ENCODE results near the gene BABAM2.
"Not testable (repeated sequence)": the region's sequence is repeated elsewhere in the genome, so short reads cannot be mapped to it uniquely, and the experiment has no call there.

The BABAM2 gene

DNA sequence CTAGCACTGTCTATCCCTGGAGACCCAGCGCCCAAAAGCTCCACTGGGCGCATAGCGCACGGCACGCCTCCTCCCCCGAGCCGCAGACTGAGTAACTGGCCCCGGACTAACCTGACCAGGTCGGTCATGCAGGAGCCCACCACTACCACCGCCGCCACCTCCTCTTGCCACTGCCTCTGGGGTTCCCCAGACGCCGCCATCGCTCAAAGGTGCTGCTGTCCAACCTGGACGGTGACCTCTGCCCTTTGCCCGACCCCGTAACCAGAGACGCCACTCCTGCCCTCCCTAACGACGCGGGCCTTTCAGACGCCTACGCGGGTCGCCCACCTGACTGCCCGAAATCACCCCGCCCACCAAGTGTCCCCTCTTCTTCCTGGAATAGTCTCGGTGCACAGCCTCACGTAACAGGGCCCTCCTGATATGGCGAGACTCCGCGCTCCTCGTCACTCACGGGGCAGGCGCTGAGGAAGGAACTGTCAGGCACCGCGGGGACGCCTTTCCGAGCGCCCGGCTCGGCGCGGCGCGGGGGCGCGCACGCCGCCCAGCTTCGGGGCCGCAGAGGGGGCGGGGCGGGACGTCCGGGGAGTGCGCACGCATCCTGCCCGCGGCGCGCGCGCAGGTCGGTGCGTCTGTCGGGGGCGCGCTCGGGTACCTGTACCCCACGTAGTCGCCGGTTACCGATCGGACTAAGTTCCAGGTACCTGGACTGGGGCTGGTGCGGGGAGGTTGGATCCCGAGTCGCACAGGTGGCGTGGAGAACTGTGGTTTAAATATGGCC, at the start of gene BABAM2, which contains the start of gene RBKS:
TSS of gene BABAM2 (plus strand) at position 584 of the 778 bp plus-strand sequence. CDS start 3,828 bp downstream, outside the sequence.
TSS of gene RBKS (minus strand) at position 242 of the 778 bp plus-strand sequence. CDS start at position 200, 42 bp downstream.
- DNase-seq = peak; percentile 92

- no peak for DNase-seq
Observed at GRCh38 chr2:27842894-27843293, 47.6 kb upstream of the BABAM2 start.

DNA sequence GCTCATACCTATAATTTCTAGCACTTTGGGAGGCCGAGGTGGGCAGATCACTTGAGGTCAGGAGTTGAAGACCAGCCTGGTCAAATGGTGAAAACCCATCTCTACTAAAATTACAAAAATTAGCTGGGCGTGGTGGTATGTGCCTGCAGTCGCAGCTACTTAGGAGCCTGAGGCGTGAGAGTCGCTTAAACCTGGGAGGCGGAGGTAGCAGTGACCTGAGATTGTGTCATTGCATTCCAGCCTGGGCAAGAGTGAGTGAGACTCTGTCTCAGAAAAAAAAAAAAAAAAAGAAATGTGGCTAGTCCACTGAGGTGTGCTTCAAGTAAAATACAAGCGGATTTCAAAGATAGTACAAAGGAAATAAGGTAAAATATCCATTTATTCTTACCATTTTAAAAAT, 46.5 kb upstream of the BABAM2 start:
- no peak for DNase-seq

DNA sequence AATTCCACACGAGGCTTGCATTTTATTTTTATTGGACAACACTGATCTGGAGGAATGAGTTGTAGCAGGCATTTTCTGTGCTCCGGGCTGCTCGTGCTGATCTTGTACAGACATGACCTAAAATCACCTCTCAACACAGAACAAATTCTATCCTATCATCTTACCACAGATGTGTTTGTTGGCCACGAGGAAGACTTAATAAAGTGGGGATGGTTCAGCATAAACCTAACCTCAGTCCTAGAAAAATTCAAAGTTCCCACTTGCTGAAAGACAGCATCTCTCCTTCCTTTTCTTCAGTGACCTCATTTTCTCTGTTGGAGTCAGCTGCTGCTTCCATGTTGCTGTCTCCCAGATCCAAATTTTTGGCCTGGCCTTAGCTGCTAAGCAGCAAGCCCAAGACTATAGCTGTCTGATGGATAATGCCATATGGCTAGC, 45.7 kb upstream of the BABAM2 start:
- DNase-seq = no peak

- DNase-seq = no peak
Observed at GRCh38 chr2:27847333-27847732, 43.2 kb upstream of the BABAM2 start.

DNA sequence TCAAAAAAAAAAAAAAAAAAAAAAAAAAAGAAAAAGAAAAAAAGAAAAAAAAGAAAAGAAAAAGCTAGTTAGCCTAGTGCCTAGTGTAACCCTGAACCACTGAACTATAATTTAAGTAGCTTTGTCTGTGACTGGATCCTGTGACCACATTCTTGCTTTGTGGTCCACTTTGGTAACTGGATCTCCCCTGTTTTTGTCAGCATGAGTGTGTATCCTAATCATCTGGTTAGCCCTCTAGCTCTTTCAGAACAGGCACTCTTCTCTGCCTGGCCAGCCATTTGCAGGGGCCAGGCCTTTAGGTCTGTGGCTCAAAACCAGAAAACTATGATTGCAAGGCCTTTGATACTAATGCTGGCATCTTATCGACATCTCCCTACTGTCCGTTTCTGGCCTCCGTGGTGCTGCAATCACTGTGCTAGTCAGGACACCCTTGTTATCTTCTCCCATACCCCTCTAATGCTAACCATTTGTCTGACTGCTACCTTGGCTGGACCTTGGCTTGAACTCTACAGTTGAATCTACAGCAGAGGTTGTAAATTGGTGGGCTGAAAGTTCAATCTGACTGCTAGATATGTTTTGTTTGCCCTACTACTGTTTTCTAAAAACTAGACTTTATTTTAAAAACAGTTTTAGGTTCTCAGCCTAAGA, 40.8 kb upstream of the BABAM2 start:
- DNase-seq = no peak

DNA sequence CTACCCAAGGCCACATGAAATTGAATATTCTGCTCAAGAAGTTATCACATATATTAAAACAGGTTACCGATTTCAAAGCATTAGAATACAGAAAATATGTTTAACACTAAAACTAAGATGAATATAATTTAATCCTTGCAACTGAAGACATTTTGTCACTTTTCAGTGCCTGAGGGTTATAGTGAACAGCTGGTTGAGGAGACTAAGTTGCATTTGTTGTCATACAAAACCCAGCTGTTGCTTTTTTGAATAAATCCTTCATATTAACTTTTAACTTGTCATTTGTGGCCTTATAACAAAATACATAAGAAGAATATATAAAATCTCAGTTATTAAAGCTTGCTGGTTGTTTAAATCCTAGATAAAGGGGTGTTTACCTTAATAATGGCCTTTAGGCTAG, 37.8 kb upstream of the BABAM2 start:
- DNase-seq = no peak

GRCh38 chr2:27854229-27854862, 36.2 kb upstream of the BABAM2 start:
- no peak for DNase-seq

- DNase-seq = no peak
Observed at GRCh38 chr2:27855476-27855875, 35.1 kb upstream of the BABAM2 start.

DNA sequence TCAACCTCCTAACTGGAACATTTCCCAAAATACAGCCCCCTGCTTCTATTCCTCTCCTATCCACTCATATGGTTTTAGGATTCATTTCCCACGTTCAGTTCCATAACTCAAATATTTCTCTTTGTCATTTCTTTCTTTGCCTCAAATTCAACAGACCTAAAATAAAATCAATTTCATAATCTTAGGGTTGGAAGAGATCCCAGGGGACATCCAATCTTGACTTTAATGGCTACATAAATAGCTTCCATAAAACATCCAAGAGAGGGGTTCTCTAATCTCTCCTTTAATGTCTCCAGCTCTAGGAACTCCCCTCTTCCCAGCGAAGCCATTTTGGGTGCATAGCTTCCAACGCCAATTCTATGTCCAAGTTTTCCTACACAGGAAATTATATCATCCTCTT, 34.1 kb upstream of the BABAM2 start:
- no peak for DNase-seq

DNA sequence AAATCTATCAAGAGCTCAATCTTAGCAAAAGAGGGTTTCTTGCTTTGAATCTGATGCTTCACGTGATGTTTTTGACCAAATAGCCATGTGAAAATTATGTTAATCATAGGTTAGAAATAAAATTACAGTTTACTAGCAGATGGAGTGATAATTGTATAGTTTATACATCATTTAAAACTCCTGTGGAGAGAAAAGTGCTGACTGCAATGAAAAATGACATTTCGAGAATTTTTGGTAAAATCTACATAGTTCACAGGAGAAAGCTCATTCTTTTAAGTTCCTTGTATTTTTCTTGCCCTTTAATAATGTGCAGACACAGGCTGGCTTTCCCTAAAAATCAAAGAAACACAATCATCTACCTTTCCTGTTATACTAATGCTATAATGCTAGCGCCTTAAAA, 33.6 kb upstream of the BABAM2 start:
- DNase-seq = no peak

DNA sequence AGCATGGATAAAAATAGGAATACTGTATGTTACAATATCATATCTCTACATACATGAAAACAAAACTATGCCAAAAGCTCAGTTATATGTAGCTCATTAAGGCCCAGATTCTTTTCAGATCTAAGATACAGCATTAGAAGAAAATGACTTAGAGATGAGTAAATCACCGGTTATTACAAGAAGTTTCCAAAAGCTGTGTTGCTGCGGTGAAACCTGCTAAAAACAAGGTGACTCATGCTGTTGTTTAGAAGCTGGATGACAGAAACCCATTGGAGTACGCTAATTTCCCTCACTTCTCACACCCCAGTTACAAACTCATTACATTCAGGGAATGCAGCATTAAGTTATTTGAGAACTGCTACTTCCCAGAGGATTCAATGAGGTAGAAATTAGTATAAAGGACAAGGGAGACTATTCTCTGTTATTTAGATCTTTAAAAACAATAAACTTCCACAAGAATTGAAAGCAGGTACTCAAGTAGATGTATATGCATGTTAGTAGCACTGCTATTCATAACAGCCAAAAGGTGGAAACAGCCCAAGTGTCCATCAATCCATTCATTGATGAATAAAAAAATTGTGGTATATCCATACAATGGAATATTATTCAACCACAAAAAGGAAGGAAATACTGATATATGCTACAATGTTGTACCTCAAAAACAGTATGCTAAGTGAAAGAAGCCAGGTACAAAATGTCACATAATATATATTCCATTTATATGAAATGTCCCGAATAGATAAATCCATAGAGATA, 32.9 kb upstream of the BABAM2 start:
- no peak for DNase-seq

DNA sequence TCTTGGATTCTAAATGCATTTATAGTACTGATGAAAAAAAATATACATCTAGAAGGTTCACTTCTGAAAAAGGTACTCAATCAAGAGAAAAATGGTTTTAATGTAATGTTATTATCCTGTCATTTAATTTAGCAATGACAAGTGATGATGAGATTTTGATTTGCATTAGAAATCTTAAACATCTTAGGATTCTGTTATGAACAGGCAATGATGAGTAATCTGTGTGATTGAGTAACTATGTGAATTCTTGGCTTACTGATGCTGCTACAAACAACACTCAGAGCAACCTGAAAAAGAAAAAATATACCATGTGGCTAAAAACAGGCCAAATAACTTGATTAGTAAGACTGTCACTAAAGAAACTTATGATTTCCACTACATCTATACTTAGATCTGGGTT, 30.4 kb upstream of the BABAM2 start:
- DNase-seq = no peak

DNA sequence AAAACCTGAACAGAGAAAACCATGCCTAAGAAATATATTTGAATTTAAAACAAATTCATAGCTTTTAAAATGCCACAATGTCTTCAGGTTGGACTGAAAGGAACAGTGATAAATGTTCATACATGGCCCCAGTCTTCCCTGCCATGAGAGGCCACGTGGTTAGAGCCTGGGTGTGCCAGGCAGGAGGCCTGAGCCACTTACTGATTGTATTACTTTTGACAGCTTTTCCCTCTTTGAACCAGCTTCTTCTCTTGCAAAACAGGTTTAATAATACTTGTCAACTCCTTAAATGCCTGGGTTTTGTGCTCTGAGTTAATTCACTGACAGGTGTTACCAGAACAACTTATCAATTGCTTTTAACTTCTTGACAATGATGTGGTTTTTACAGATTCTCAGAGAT, 27.4 kb upstream of the BABAM2 start:
- no peak for DNase-seq

- DNase-seq = not testable (repeated sequence)
Observed at GRCh38 chr2:27863955-27864354, 26.6 kb upstream of the BABAM2 start.

DNA sequence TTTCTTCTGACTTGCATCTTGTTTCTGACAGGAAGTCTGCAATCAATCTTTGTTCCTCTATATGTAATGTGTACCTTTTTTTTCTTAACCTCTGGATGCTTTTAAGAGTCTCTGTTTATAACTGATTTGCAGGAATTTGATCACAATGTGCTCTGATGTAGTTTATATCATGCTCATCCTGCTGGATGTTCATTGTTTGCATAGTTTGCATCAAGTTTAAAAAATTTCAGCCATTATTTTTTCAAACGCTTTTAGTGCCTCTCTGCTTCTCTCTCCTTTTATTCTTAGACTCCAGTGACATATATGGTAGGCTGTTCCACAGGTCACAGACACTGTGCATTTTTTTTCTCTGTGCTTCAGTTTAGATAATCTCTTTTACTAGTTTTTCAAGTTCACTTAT, 24.3 kb upstream of the BABAM2 start:
- no peak for DNase-seq

DNA sequence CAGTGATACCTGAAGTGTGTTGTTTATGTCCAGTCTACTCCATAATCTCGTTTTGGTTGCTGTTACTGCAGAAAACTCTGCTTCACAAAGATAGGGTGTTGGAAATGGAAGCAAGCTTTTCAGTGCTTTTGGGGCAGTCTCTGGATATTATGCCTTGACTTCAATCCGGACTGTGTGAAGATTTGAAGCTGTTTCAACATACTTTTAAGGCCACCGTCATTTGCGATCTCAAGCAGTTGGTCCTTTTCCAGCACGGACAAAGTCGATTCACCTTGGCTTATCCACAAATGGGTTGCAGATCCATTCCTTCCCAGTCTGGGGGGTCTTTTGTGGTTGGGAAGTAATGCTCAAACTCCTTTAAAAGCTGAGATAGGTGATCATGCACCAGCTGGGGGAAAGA, 20.8 kb upstream of the BABAM2 start:
- DNase-seq = no peak

DNA sequence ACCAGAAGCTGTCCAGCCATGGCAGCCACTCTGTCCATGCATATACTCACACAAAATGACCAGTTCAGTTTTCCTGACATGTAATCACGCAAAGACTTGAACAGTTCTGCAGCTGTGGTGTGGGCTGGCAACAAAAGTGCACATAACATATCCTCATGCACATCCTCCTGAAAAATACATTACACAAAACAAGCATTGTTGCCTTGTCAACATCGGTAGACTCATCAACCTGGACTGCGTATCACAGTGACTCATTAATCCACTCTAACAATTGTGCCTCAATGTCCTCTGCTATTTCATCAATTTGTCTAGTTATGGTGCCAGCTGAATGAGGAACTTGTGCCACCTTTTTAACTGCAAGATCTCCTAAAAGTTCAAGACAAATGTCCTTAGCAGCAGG, 19.8 kb upstream of the BABAM2 start:
- DNase-seq = no peak

DNA sequence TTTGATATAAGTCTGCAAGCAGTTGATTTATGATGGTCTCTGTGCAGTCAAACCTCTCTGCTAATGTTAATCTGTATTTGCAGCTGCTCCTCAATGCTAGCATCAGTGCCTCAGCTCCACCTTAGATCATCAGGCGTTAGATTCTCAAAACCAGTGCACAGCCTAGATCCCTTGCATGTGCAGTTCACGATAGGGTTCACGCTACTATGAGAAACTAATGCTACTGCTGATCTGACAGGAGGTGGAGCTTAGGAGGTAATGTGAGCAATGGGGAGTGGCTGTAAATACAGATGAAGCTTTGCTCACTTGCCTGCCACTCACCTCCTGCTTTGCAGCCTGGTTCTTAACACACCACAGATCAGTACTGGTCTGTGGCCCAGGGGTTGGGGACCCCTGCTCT, 18.7 kb upstream of the BABAM2 start:
- no peak for DNase-seq

- DNase-seq = no peak
Observed at GRCh38 chr2:27873091-27873490, 17.4 kb upstream of the BABAM2 start.

- DNase-seq = no peak
Observed at GRCh38 chr2:27875089-27875881, 15.2 kb upstream of the BABAM2 start.

GRCh38 chr2:27878825-27879224, 11.7 kb upstream of the BABAM2 start:
- DNase-seq = no peak
